NB4 (cell line): ENCODE data around the gene CUEDC1.
A peak's percentile ranks its signal among the peaks of the same experiment; 100 is the strongest.

ENCODE experiments used
- DNase-seq: peaks from one replicate; pipeline ENCODE4 v3.0.0; 2010; ENCODE audit warnings: low read depth
- H3K4me3 ChIP-seq: one replicate; pipeline ENCODE4 v1.5.1; 2011; ENCODE audit warnings: mild to moderate bottlenecking, low read depth, low read length, moderate library complexity
- MAX ChIP-seq: IDR thresholded peaks from 2 replicates; pipeline ENCODE4 v1.6.1; 2011; ENCODE audit warnings: low read depth, low read length
- MYC ChIP-seq: IDR thresholded peaks from 2 replicates; pipeline ENCODE4 v1.6.1; 2011; ENCODE audit warnings: low read depth, low read length
- POLR2A ChIP-seq: IDR thresholded peaks from 2 replicates; pipeline ENCODE4 v1.6.1; 2011; ENCODE audit warnings: mild to moderate bottlenecking; ENCODE audit not compliant: insufficient read length; ENCODE audit errors: extremely low read depth
- TF ChIP-seq, protein P1 (sequence below): IDR thresholded peaks from one replicate; pipeline ENCODE4 v1.5.1; 2012; ENCODE audit warnings: low read depth, low read length

Gene CUEDC1

DNA sequence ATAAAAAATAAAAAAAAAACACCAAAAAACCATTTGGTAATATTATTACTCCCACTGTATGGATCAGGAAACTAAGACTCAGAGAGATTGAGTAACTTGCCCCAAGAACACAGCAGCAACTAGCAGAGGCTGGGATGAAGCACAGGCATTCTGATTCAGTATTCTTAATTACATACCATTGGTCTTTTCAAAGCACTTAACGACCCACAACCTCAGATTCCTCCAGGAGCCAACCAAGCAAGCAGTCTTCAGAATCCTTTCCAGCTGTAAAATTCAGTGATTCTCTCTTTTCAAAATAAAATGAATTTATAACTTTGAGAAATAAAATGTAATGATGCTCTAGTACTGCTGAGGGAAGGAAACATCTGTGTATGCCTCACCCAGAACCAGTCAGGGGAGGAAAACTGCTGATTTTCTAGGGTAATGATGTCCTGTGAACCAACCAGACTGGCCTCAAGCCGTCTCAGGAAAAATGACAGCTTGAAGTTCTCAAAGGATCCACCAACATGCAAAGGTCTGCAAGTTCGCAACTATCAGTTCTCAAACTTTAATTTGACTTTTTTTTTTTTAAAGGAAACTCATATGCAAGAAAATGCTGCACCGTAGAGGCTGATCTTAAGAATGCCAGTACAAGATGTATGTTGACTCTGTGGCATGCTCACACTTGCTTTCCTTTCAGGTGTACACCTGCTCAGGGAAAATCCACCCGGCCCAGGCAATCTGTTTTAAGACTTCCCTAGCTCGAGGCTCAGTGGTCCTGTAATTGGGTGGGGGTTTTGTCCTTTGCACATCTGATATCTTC, 9.0 kb downstream of the CUEDC1 start:
- DNase-seq, result no peak
- no peak for TF ChIP-seq POLR2A
- H3K4me3 ChIP-seq, result no peak overlapping the region

- TF ChIP-seq POLR2A, result no peak
- TF ChIP-seq, protein P1, sequence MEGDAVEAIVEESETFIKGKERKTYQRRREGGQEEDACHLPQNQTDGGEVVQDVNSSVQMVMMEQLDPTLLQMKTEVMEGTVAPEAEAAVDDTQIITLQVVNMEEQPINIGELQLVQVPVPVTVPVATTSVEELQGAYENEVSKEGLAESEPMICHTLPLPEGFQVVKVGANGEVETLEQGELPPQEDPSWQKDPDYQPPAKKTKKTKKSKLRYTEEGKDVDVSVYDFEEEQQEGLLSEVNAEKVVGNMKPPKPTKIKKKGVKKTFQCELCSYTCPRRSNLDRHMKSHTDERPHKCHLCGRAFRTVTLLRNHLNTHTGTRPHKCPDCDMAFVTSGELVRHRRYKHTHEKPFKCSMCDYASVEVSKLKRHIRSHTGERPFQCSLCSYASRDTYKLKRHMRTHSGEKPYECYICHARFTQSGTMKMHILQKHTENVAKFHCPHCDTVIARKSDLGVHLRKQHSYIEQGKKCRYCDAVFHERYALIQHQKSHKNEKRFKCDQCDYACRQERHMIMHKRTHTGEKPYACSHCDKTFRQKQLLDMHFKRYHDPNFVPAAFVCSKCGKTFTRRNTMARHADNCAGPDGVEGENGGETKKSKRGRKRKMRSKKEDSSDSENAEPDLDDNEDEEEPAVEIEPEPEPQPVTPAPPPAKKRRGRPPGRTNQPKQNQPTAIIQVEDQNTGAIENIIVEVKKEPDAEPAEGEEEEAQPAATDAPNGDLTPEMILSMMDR, result no peak
- no peak for TF ChIP-seq MAX
- no peak for TF ChIP-seq MYC
- DNase-seq, result no peak
- no peak overlapping the region for H3K4me3 ChIP-seq
Observed at GRCh38 chr17:57944908-57945307, 10.3 kb downstream of the CUEDC1 start.

DNA sequence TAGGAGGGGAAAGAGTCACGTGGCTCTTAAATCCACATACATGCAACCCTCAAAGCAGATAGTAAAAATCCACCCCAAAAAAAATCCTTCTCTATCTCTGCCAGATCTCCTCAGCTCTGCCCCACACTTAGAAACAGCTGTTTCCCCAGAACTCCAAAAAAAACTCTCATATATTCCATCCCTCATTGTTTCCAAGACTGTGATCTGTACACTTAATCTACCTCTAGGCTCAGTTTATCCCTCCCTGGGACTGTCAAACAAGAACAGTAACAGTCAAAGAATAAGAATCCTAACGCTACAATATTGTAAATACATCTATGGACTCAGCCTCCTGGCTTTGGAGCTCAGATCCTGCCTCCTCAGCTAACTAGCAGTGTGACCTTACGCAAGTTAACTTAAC, 11.6 kb downstream of the CUEDC1 start:
- TF ChIP-seq POLR2A (no peak), MAX (no peak), MYC (no peak)
- TF ChIP-seq, protein P1, result no peak
- no peak for DNase-seq

GRCh38 chr17:57943140-57943539, 12.1 kb downstream of the CUEDC1 start:
- DNase-seq, result peak; percentile 50
- TF ChIP-seq MAX, result no peak
- no peak overlapping the region for H3K4me3 ChIP-seq

More for the DNA sequence above, 11.6 kb downstream of the CUEDC1 start:
- H3K4me3 ChIP-seq, result no peak overlapping the region

DNA sequence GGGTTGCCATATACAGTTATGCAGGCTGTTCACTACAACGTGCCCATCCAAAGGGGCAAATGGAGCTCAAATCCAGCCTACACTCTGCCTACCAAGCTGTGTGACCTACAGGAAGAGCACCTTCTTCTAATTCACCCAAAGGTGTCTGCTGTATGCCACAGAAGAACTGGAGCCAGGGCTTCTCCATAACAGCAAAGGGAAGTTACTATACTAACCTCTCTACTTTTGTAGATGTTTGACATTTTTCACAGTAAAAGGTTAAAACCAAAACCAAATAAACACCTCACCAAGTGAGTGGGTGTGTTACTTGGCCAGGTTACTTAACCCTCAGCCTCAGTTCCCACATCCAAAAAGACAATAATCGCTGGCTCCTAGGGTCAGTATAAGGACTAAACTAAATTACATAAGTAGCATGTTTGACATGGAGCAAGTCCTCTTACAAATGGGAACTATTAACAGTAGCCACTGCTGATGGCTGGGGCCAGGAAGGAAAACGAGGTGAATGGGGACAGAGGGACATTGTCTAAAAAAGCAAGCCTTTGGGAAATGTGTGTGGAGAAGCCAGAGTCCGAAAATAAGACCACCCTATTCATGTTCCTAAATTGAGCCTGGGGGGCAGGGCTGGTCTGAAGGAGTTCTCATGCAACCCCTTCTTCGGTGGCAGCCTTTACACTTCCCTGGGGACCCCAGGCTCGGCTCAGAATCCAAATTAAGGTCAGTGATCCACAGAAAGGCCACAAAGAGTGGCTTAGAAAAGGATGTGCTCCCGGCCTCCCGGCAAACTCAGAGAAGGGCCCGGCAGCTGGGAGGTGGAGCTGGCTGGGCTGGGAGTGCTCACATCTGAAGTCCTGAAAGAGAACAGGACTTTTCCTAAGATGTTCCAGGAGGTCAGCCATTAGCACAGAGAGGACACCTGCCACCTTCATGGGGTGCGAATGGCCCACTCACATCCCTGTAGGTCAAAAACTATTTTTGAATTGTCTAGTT, 13.5 kb downstream of the CUEDC1 start:
- DNase-seq, result no peak
- no peak overlapping the region for H3K4me3 ChIP-seq
- TF ChIP-seq MYC, result no peak
- TF ChIP-seq MAX, result no peak
- TF ChIP-seq POLR2A, result no peak
- TF ChIP-seq, protein P1, result no peak

- DNase-seq, result no peak
- H3K4me3 ChIP-seq, result no peak overlapping the region
- TF ChIP-seq, protein P1, result no peak
- TF ChIP-seq MYC (no peak), MAX (no peak), POLR2A (no peak)
Observed at GRCh38 chr17:57940653-57941329, 14.4 kb downstream of the CUEDC1 start.
